Activated T-helper 2 cell treated with anti-CD3 and anti-CD28 coated beads, Interferon-gamma antibody, Interleukin-2, Interleukin-4, amounts not matched to agents 10 μg/mL and 5 μg/mL and 100 μg/mL, durations not matched to agents 14 hours and 24 hours and 36 hours (primary cell): ENCODE results near the gene PTPA. TPM values are rescaled to one million over a fixed set of nuclear protein-coding genes. Genes with fewer than 3 reads are reported as not detected.
"Not testable (repeated sequence)": the region's sequence is repeated elsewhere in the genome, so short reads cannot be mapped to it uniquely, and the experiment has no call there.

Experiments used
- DNase-seq: peaks from one replicate; pipeline ENCODE4 v3.0.0; 2021; ENCODE audit warnings: low spot score
- H3K27ac Mint-ChIP-seq: one replicate; pipeline ENCODE4 v1.8.0; 2021; ENCODE audit warnings: mixed read lengths
- H3K27me3 Mint-ChIP-seq: one replicate; pipeline ENCODE4 v1.8.0; 2021; ENCODE audit warnings: low read depth, mixed read lengths
- H3K36me3 Mint-ChIP-seq: one replicate; pipeline ENCODE4 v1.8.0; 2021; ENCODE audit warnings: low read depth, mixed read lengths
- H3K4me1 Mint-ChIP-seq: one replicate; pipeline ENCODE4 v1.8.0; 2021; ENCODE audit warnings: low read depth, mixed read lengths
- H3K4me3 Mint-ChIP-seq: one replicate; pipeline ENCODE4 v1.8.0; 2021; ENCODE audit warnings: low read depth, mild to moderate bottlenecking, moderate library complexity, mixed read lengths
- H3K9me3 Mint-ChIP-seq: one replicate; pipeline ENCODE4 v1.8.0; 2021; ENCODE audit warnings: mixed read lengths
- intact Hi-C: fragments of 100-400 bp; cut with micrococcal nuclease; formaldehyde crosslinking; loops from one replicate; pipeline ENCODE4 v1.15.1; 2023
- total RNA-seq: library from RNA; stranded (reverse); gene quantifications from 2 replicates; pipeline ENCODE4 v1.2.3, GENCODE V29; 2022

Gene PTPA
- total RNA-seq, 1 donor from 2014 or later, result 106 TPM

- H3K27me3 Mint-ChIP-seq, result no peaks in the 10 kb centered on the region
- no peaks in the 10 kb centered on the region for H3K9me3 Mint-ChIP-seq
- peaks cover 12% of the 10 kb centered on the region for H3K4me1 Mint-ChIP-seq
- intact Hi-C loops, result no loop called here
- H3K36me3 Mint-ChIP-seq, result no peaks in the 10 kb centered on the region
- peak overlapping the region; percentile 14 for H3K27ac Mint-ChIP-seq
- DNase-seq, result no peak
- no peak overlapping the region for H3K4me3 Mint-ChIP-seq
Observed at GRCh38 chr9:129185402-129185801, 74.2 kb downstream of the PTPA start.

- H3K4me1 Mint-ChIP-seq, result peaks cover 12% of the 10 kb centered on the region
- H3K27ac Mint-ChIP-seq, result no peak overlapping the region
- H3K36me3 Mint-ChIP-seq, result no peaks in the 10 kb centered on the region
- no peak overlapping the region for H3K4me3 Mint-ChIP-seq
- peak; percentile 49 for DNase-seq
- H3K9me3 Mint-ChIP-seq, result no peaks in the 10 kb centered on the region
- no peaks in the 10 kb centered on the region for H3K27me3 Mint-ChIP-seq
- intact Hi-C loops, result no loop called here
Observed at GRCh38 chr9:129185991-129186390, 74.8 kb downstream of the PTPA start.

GRCh38 chr9:129187042-129187441, 75.8 kb downstream of the PTPA start:
- H3K4me3 Mint-ChIP-seq, result no peak overlapping the region
- peaks cover 12% of the 10 kb centered on the region for H3K4me1 Mint-ChIP-seq
- no peaks in the 10 kb centered on the region for H3K36me3 Mint-ChIP-seq
- intact Hi-C loops, result no loop called here
- no peak for DNase-seq
- H3K27ac Mint-ChIP-seq, result no peak overlapping the region
- no peaks in the 10 kb centered on the region for H3K9me3 Mint-ChIP-seq
- H3K27me3 Mint-ChIP-seq, result no peaks in the 10 kb centered on the region

- DNase-seq, H3K27ac Mint-ChIP-seq, H3K36me3 Mint-ChIP-seq, H3K4me3 Mint-ChIP-seq, intact Hi-C loops, H3K27me3 Mint-ChIP-seq: not testable (repeated sequence)
- H3K9me3 Mint-ChIP-seq, result peaks cover 13% of the 10 kb centered on the region
- peaks cover 12% of the 10 kb centered on the region for H3K4me1 Mint-ChIP-seq
Observed at GRCh38 chr9:129189971-129190370, 78.8 kb downstream of the PTPA start.

GRCh38 chr9:129191234-129191633, 80.0 kb downstream of the PTPA start:
- DNase-seq, result no peak
- Mint-ChIP-seq H3K4me1 (peaks cover 1% of the 10 kb centered on the region), H3K27ac (no peak overlapping the region), H3K27me3 (peaks cover 7% of the 10 kb centered on the region), H3K4me3 (no peak overlapping the region), H3K36me3 (no peaks in the 10 kb centered on the region), H3K9me3 (peaks cover 13% of the 10 kb centered on the region)
- intact Hi-C loops, result no loop called here

- no peak overlapping the region for H3K4me3 Mint-ChIP-seq
- intact Hi-C loops, result no loop called here
- no peak overlapping the region for H3K27ac Mint-ChIP-seq
- peaks cover 11% of the 10 kb centered on the region for H3K27me3 Mint-ChIP-seq
- DNase-seq, result no peak
- H3K36me3 Mint-ChIP-seq, result no peaks in the 10 kb centered on the region
- peaks cover 13% of the 10 kb centered on the region for H3K9me3 Mint-ChIP-seq
- H3K4me1 Mint-ChIP-seq, result no peaks in the 10 kb centered on the region
Observed at GRCh38 chr9:129193655-129194054, 82.4 kb downstream of the PTPA start.

GRCh38 chr9:129194221-129194620, 83.0 kb downstream of the PTPA start:
- intact Hi-C loops, result no loop called here
- H3K9me3 Mint-ChIP-seq, result peaks cover 13% of the 10 kb centered on the region
- peaks cover 14% of the 10 kb centered on the region for H3K27me3 Mint-ChIP-seq
- no peak overlapping the region for H3K4me3 Mint-ChIP-seq
- no peaks in the 10 kb centered on the region for H3K36me3 Mint-ChIP-seq
- peaks cover 2% of the 10 kb centered on the region for H3K4me1 Mint-ChIP-seq
- no peak for DNase-seq
- no peak overlapping the region for H3K27ac Mint-ChIP-seq

GRCh38 chr9:129195606-129196005, 84.4 kb downstream of the PTPA start:
- Mint-ChIP-seq H3K27ac (no peak overlapping the region), H3K27me3 (peaks cover 14% of the 10 kb centered on the region), H3K4me3 (no peak overlapping the region), H3K4me1 (peaks cover 2% of the 10 kb centered on the region), H3K36me3 (no peaks in the 10 kb centered on the region), H3K9me3 (peaks cover 13% of the 10 kb centered on the region)
- DNase-seq, result no peak
- intact Hi-C loops, result no loop called here

- H3K27ac Mint-ChIP-seq, DNase-seq, H3K4me1 Mint-ChIP-seq, intact Hi-C loops, H3K4me3 Mint-ChIP-seq, H3K36me3 Mint-ChIP-seq: not testable (repeated sequence)
- H3K9me3 Mint-ChIP-seq, result peaks cover 13% of the 10 kb centered on the region
- H3K27me3 Mint-ChIP-seq, result peaks cover 14% of the 10 kb centered on the region
Observed at GRCh38 chr9:129197045-129197444, 85.8 kb downstream of the PTPA start.

GRCh38 chr9:129197978-129198318, 86.7 kb downstream of the PTPA start:
- H3K4me1 Mint-ChIP-seq, result peaks cover 6% of the 10 kb centered on the region
- H3K4me3 Mint-ChIP-seq, result no peak overlapping the region
- DNase-seq, result no peak
- no peak overlapping the region for H3K27ac Mint-ChIP-seq
- intact Hi-C loops, result no loop called here
- peaks cover 14% of the 10 kb centered on the region for H3K27me3 Mint-ChIP-seq
- H3K9me3 Mint-ChIP-seq, result peaks cover 4% of the 10 kb centered on the region
- no peaks in the 10 kb centered on the region for H3K36me3 Mint-ChIP-seq

Other genes with a start within 250 kb of the PTPA start
- 13.6 and 14.0 TPM in 2 replicates for gene KYAT1, start 229.5 kb upstream of the PTPA start, total RNA-seq
- gene LRRC8A, start 229.3 kb upstream of the PTPA start, total RNA-seq, result 24.9 and 25.4 TPM in 2 replicates
- 0.44 and 0.68 TPM in 2 replicates for gene PHYHD1, start 190.4 kb upstream of the PTPA start, total RNA-seq
- gene DOLK, start 163.8 kb upstream of the PTPA start, total RNA-seq, result 13.0 and 13.3 TPM in 2 replicates
- gene NUP188, start 163.7 kb upstream of the PTPA start, total RNA-seq, result 161 and 175 TPM in 2 replicates
- 71.5 and 73.4 TPM in 2 replicates for gene SH3GLB2, start 83.1 kb upstream of the PTPA start, total RNA-seq
- gene MIGA2, start 74.8 kb upstream of the PTPA start, total RNA-seq, result 41.5 and 41.7 TPM in 2 replicates
- 20.2 and 22.9 TPM in 2 replicates for gene DOLPP1, start 30.3 kb upstream of the PTPA start, total RNA-seq
- 13.6 and 14.3 TPM in 2 replicates for gene CRAT, start 622 bp upstream of the PTPA start, total RNA-seq
- gene IER5L, start 66.8 kb downstream of the PTPA start, total RNA-seq, result 8.6 and 9.3 TPM in 2 replicates